Left forelimb (tissue), 1 donor: Measurements from ENCODE around the gene BAIAP2L1.
"Not testable (repeated sequence)": the region's sequence is repeated elsewhere in the genome, so short reads cannot be mapped to it uniquely, and the experiment has no call there.

ENCODE experiments used
- DNase-seq: peaks from one replicate; pipeline ENCODE4 v3.0.0-alpha.2; 2018; ENCODE audit warnings: low spot score

Gene BAIAP2L1

DNA sequence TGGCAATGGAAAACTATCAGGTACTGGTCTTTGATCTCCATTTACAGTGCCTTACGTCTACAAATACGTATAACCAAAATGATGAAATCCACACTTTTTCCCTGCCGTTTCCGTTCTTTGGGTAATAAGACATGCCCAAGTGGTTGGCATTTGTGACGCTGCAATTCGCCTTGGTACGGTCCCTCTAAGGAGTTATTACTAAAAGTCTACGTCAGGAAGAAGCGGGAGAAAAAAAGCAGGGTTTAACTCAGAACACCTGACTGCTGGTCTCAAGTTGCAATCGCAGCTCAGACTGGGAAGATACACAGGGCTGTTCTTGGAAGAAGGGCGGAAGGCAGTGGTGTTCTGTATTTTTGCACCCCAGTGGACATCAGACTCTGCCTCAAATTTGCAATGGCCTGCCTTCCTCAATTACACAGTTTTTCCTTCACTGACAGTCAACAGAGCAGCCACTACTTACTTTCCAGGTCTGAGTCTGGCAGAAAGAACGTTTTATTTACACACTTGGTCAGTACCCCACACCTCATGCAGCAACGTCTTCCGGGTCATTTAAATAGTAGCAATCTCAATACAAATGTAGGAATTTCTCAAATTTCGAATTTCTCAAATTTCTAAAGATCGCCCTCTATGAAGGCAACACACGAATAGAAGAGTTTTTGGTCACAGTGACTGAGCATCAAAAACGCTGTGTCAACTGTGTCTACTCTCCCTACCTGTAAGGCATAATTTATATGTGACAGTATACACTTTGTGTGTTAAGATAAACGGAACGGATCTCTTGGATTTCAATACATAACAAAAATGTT lies 2.1 kb downstream of the BAIAP2L1 start:
- DNase-seq = no peak

DNA sequence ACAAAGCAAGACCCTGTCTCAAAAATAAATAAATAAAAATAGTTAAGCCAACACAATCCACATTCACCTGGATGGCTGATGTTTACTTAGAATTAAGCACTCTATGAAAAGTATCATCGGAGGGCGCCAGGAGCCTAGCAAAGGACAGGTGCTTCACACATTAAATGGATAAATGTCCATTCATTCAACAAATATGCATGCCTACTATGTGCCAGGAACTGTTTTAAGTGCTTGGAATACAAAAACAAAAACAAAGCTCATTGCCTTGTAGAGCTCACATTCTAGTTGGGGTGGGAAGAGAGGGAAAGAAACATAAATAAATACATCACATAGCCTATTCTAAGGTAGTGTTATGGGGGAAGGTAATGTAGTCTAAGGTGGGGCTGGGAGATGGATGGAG lies 4.1 kb downstream of the BAIAP2L1 start:
- no peak for DNase-seq

DNA sequence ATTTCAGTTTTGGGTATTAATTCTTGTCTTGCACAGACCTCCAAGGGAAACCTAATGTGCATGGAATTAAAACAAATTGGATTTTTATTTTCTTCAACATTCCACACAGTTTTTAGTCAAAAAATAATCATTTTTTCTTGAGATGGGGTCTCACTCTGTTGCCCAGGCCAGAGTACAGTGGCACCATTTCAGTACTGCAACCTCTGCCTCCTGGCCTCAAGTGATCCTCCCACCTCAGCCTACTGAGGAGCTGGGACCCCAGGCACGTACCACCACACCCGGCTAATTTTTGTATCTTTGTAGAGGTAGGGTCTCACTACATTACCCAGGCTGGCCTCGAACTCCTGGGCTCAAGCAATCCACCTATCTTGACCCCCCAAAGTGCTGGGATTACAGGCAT lies 4.9 kb downstream of the BAIAP2L1 start:
- DNase-seq = no peak

DNA sequence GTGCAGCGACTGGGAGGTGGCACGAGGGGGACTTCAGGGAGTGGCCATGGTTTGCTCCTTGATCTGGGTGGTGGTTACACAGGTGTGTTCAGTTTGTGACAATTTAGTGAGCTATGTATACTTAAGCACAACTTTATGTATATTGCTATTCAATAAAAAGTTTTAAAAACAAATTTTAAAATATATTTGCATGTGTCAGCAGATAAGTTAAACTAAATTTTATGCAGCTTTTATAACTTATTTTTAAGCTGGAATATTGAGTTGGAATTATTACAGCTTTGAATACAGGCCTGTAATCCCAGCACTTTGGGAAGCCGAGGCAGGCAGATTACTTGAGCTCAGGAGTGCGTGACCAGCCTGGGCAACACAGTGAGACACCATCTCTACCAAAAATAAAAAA lies 5.4 kb downstream of the BAIAP2L1 start:
- no peak for DNase-seq

DNA sequence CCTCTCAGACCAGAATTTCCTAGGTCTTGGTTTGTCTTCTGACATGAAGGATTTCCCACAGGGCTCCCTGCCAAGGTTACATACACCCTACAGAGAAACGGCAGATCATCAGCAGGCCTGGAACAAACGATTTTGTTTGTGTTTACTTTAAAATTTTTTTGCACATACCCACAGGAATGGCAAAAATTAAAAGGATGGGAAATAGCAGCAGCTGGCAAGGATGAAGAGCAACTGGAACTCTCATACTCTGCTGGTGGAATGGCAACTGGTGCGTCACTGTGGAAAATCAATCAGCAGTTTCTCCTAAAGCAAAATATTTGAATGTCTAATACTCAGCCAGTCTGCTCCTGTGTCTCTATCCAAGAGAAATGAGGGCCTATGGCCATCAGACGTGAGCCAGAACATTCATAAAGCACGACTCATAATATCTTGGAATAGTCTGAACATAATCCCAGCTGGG lies 6.5 kb downstream of the BAIAP2L1 start:
- no peak for DNase-seq

DNA sequence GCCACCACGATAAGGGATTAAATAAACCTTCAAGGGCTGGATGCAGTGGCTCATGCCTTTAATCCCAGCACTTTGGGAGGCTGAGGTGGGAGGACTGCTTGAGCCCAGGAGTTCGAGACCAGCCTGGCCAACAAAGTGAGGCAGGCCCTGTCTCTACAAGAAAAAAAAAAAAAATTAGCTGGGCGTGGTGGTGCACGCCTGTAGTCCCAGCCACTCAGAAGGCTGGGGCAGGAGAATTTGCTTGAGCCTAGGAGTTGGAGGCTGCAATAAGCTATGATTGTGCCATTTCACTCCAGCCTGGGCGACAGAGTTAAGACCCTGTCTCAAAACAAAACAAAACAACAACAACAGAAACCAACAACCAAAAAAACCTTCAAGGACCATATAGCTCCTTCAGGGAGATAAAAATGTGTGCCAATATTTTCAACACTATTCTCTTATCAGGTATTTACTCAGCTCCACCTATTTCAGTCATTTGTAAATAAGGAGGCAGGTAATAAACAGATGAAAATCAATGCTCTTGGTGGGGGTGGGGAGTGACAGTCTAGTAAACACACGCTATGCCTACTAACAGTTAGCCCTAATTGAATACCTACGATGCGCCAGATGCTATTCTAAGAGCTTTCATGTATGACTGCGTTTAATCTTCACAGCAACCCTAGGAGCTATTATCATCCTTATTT lies 13.2 kb downstream of the BAIAP2L1 start:
- no peak for DNase-seq

DNA sequence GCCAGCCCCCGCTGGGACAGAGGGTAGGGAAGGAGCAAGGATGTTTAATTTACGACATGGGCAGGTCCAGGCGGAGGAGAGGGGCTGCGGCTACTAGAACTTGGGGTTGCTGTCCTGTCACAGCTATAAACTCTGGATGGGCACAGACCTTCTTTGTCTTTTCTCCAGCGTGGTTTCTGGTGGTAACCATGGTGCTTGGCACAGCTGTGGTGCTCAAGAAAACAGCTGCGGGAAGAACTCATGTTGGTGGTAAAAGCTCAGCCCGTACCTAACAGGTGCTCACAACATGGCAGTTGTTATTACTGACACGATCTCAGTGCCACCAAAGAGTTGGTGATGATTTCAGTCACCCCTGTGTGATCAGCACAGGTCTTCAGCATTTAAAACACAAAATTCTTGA lies 13.8 kb downstream of the BAIAP2L1 start:
- no peak for DNase-seq

DNA sequence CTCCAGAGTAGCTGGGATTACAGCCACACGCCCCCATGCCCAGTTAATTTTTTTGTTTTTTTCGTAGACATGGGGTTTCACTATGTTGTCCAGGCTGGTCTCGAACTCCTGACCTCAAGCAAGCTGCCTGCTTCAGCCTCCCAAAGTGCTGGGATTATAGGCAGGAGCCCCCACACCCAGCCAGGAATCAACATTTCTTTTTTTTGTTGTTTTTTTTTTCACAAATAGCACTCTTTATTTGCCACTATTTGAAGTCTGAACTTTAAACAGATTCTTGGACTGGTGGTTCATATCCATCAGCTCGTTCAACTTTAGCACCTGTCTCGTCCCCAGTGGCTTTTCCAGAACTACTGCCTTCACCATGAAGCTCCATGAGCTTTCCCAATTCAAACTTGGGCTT lies 15.4 kb downstream of the BAIAP2L1 start:
- DNase-seq = not testable (repeated sequence)

DNA sequence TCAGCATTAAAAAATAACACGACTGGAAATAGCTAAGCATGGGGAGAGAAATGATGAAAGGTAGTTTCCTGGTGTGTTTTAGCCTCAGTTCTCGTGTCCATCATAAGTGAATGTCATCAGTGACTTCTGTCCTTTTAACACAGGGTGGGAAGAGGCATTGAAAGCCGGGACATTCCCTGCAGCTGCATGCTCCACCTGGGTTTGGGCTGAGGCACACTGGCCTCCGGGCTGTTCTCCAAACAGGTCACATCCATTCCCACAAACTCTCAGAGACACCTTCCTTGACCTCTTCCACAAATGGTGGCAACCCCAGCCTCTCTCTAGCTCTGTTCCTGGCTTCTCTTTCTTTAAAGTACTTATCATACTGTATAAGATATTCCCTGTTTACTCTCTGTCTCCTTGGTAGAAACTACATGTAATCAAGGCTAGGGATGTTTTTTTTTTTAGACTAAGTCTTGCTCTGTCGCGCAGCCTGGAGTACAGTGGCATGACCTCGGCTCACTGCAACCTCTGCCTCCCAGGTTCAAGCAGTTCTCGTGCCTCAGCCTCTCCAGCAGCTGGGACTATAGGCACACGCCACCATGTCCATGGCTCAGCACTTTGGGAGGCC lies 22.6 kb downstream of the BAIAP2L1 start:
- no peak for DNase-seq

DNA sequence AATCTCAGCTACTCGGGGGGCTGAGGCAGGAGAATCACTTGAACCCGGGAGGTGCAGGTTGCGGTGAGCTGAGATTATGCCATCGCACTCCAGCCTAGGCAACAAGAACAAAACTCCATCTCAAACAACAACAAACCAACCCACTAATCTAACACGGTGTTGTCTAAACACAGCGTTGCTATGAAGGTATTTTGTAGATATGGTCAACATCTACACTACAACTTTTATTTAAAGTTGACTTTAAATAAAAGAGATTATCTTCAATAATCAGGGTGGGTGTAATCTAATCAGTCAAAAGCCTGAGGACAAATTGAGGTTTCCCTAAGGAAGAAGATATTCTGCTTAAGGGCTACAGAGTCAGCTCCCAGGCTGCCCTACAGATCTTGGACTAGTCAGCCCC lies 24.2 kb downstream of the BAIAP2L1 start:
- no peak for DNase-seq

DNA sequence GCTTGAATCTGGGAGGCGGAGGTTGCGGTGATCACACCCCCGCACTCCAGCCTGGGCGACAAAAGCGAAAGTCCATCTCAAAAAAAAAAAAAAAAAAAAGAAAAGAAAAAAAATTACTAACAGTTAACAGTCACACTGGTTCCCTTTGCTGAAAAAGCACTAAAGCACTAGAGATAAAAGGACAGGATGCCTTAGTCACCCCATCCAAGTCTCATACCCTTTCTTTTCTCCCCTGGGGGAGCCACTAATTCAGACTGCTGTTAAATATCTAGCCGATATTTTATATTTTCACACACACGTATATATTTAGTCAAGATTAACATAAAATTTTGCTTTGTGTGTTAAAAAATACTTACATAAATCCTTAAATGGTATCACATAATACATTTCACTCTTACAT lies 25.2 kb downstream of the BAIAP2L1 start:
- DNase-seq = no peak

DNA sequence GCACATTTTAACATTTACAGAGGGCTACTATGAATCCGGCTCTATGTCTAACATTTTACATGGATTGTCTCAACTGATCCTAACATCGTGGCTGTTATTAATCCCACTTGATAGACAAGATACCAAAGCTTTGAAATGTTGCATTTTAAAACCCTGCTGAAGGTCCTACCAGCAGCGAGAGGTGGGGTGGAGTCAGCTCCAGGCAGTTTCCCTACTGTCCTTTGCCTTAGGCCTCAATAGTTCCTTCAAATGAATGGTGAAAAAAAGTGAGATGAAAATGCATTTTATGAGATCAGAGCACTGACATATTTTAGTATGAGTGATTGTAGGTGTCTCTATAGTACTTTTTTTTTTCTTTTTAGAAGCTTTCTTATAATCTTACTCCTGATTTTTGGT lies 26.6 kb downstream of the BAIAP2L1 start:
- DNase-seq = no peak

DNA sequence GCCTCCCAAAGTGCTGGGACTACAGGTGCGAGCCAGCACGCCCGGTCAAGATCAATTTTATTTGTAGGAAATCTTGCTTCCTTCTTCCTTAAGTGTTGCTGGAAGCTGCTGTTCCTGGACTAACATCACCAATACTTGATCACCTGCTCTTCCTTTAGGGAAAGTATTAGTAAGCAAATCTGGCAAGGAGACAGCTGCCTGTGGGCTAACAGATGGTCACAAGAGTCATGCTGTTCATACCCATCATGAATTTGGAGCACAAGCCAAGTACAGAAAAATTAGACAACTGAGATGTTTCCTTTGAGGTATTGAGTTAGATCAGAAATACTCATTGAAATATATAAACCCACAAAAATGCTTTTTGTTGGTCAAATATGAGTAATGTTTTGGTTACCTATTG lies 27.9 kb downstream of the BAIAP2L1 start:
- no peak for DNase-seq

DNA sequence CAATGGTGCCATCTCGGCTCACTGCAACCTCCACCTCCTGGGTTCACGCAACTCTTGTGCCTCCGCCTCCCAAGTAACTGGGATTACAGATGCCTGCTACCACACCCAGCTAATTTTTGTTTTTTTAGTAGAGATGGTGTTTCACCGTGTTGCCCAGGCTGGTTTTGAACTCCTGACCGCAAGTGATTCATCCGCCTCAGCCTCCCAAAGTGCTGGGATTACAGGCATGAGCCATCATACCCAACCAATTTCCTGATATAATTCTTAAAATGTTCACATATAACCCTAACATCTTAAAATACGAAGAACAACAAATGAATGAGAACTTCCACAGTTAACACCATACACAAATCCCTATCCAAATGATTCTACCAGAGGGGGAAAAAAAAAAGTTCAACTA lies 31.2 kb downstream of the BAIAP2L1 start:
- no peak for DNase-seq

DNA sequence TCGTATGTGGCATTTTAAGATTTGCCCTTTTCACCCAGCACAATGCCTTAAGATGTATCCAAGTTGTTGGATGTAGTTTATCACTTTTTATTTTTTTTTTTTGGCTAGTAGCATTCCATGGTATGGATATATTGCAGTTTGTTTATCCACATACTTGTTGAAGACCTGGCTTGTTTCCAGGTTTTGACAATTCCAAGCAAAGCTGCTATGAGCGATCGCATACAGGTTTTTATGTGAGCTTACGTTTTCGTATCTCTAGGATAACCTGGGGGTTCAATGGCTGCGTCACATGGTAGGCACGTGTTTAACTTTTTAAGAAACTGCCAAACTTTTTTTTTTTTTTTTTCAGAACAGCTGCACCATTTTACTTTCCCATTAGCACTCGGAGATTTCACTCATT lies 32.2 kb downstream of the BAIAP2L1 start:
- DNase-seq = no peak

DNA sequence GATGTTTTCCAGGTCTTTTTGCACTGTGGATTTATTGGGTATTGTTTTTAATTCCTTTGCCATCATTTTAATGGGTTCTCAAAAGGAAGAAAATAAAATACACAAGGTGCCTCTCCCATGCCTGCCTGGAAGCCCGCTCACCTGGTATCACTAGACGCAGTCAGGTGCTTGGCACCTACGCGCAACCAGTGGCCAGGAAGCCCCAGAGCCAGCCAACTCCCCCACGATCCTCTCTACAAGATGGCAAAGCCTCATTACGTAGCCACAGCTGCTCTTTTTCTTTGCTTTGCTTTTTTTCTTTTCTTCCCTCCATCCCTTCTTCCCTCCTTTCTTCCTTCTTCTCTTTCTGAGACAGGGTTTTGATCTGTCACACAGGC lies 34.3 kb downstream of the BAIAP2L1 start:
- DNase-seq = no peak

DNA sequence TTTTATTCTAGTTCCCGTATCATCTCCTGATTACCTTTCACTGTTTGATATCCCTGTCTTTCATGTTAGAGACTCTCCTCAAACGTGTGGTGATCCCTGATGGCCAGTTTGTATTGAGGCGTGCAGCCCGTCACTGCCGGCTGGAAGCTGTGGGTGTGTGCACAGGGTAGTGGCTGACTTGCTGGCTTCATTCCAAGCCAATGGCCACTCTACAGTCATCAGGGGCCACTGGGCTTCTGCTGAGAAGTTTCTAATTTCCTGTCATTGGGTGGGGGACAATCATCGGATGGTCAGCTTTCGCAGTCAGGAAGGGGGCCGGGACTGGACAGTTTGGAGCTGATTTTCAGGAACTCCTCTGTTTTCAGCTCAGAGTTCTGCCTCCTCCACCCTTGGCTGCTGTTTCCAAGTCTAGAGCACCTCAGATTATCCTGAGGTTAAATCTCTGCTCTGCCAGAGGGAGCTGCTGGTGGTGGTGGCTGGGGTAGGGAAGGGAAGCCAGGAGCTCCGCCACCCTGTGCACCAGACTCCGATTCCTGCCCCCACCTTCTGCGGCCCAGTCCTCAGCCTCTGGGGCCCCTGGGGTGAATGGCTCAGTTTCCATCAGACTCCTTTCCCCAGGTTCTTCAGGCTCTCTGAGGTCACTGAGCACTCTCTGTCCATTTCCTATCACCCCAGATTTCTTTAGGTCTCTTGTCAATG lies 34.9 kb downstream of the BAIAP2L1 start:
- no peak for DNase-seq

DNA sequence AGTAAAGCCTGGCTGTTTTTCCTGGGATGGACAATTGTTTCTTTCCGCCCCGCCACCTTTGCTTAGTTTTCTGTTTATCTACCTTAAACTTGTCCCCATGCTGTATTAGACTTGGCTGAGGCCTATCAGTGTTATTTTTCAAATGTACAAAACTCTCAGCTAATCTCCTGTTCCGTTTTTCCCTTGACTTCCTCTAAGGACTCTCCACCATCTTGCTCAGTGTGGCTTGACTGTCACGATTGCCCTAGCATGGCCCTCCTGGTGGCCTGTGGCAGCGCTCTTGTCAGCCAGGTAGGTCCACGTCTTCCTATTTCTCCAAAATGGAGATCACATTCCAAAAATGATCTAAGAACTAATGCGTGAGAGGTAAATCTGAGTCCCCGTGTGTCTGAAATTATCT lies 36.7 kb downstream of the BAIAP2L1 start:
- no peak for DNase-seq

DNA sequence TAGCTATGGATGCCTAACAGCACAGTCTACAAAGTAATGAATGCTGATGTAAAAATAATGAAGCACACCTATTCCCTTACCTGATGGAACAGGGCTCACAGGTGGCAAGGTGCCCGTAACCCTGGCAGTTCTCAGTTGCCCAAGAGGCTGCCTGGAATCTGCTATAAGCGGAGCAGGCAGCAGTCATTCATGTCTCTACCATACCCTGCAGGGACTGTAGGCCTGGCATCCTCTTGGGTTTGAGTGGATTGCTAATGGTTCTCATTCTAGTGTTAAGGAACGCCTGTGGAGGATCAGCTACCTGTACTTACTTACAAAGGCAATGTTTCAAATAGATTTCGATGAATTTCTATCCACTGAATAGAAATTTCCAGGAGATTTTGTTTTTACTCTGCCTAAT lies 38.4 kb downstream of the BAIAP2L1 start:
- DNase-seq = no peak

DNA sequence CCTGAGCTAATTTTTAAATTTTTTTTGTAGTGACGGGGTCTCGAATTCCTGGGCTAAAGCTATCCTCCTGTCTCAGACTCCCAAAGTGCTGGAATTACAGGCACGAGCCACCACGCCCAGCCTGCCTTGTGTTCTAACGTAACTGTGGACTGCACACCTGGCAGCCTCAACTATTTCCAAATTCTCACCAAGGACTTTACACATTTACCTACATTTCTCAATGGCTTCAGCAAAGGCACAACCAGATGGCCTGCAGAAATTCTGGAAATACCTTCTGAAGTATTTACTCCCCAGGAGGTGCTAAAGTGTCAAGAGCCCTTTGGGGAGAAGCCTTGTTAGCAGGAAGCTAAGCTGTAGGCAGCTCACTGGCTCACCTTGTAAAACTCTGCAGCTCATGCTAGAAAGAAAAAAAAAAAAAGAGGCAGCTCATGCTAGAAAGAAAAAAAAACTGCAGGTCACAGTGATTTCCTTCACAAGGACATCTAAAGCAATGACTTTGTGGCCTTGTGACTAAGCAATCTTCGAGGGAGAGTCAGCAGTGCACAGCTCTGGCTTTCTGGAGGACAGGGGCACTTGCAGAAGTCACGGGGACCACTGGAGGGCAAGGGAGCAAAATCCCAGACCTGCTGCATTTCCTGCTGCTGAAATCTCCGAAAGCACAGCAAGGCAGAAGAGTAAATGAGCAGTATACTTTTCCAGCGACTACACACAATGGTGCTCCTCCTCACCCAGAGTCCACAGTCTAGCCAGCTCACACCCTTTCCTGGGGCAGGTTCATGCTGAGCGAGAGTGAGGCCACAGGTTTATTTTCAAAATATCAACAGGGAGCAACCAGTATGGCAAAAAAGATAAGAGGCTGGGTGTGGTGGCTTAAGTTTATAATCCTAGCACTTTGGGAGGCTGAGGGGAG lies 40.4 kb downstream of the BAIAP2L1 start:
- DNase-seq = no peak

DNA sequence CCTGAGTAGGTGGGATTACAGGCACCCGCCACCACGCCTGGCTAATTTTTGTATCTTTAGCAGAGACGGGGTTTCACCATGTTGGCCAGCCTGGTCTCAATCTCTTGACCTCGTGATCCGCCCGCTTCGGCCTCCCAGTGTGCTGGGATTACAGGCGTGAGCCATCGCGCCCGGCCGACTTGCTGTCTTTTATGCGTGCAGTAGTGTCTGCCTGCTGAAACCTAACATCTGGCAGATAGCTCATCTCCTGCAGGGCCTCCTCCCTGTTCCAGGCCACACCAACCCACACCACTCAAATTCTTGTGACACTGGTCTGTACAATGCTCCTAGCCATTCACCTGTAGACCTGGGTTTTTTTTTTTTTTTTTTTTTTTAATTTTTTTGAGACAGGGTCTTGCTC lies 41.5 kb downstream of the BAIAP2L1 start:
- DNase-seq = no peak

DNA sequence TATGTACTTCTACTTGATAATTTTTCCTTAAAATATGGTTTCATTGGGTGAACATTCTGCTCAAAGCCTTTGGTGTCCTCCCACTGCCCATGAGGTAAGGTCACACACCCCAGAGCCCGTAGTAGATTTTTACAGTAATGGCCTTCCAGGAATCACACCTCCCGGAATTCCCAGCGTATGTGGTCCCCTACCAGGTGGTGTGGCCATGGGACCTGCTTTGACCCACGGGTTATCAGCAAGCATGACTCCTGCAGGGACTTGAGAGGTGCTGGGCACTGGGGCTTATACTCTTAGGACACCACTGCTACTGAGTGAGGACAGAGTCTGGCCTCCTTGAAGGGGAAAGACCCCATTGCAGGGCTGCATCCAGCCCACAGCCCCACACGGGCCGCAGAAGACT lies 42.2 kb downstream of the BAIAP2L1 start:
- DNase-seq = no peak
